Mucosa of descending colon (tissue), 3 donors: ENCODE measurements around the gene ZNF292. TPM values are rescaled to one million over a fixed set of nuclear protein-coding genes. Genes with fewer than 3 reads are reported as not detected.
"Not testable (repeated sequence)": the region's sequence is repeated elsewhere in the genome, so short reads cannot be mapped to it uniquely, and the experiment has no call there.

Experiments used
- ATAC-seq: fragments of 200-7000 bp; cut with Tn5 transposase; one replicate; pipeline ENCODE4 v1.9.1; 2020; ENCODE audit warnings: mild to moderate bottlenecking, moderate library complexity
- DNase-seq, 3 donors: peaks; one replicate each; pipeline ENCODE4 v3.0.0-alpha.2; 2020
- H3K36me3 ChIP-seq: fragments of 200-600 bp; one replicate; pipeline ENCODE4 v1.8.0; 2021; ENCODE audit warnings: low read depth, mild to moderate bottlenecking
- H3K4me1 ChIP-seq: fragments of 200-600 bp; one replicate; pipeline ENCODE4 v1.8.0; 2021; ENCODE audit warnings: low read depth, mild to moderate bottlenecking
- H3K4me3 ChIP-seq: fragments of 200-600 bp; one replicate; pipeline ENCODE4 v1.8.0; 2021; ENCODE audit warnings: mild to moderate bottlenecking
- H3K9me3 ChIP-seq: fragments of 200-600 bp; one replicate; pipeline ENCODE4 v1.8.0; 2021; ENCODE audit warnings: mild to moderate bottlenecking
- intact Hi-C, 2 donors: fragments of 100-400 bp; cut with DNase I in 1 of 2; cut with micrococcal nuclease in 1 of 2; formaldehyde crosslinking; loops; one replicate each; pipeline versions ENCODE4 v1.11.0 to v1.11.1; 2022; cut with DNase I, micrococcal nuclease
- total RNA-seq, 3 donors: library from RNA; stranded (reverse); fragmentation: NEBNext Ultra II Directional in 2 of 3; extraction: Animal tissue kit (Norgen Biotek cat#: 25700) in 2 of 3; gene quantifications; one replicate each; pipeline versions ENCODE4 v1.2.1 to v1.2.4, GENCODE V29; 2021 to 2023
- TF ChIP-seq, protein P1 (sequence below): fragments of 200-600 bp; IDR thresholded peaks from one replicate; pipeline ENCODE4 v1.8.0; 2022; ENCODE audit warnings: antibody characterized with exemption, mild to moderate bottlenecking
- donor health status: DM: no; HTN: no; CAD: no; lungs with moderate emphysema.
- donor health status: DM: no; HTN: no; CAD: no.
- donor health status: DM: no; HTN: yes; CAD: no.

The ZNF292 gene
- total RNA-seq, 3 donors from 2014 or later: 40.9 to 83.2 (median 44.4) TPM

DNA sequence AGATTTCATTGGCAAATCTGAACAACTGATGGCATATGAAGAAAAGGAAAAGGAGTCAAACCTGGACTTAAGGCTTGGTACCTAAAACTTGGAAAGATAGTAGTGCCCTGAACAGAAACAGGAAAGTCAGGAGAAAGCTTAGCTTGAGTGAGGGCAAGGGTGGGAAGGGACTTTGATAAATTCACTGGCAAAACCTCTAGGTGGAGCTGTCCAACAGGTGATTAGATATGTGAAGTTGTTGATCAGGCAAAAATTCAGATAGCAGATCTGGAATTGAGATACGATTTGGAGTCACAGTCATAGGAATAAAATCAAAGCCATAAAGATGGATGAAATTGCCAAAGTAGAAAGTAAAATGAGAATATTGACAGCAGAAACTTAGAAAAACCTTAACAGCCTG, 16.1 kb upstream of the ZNF292 start:
- no peaks in the 10 kb centered on the region for H3K4me1 ChIP-seq
- no peak overlapping the region for H3K4me3 ChIP-seq
- peak in 1 of 3 donors; percentile 68 for DNase-seq
- no peaks in the 10 kb centered on the region for H3K36me3 ChIP-seq
- ATAC-seq: peak; percentile 82
- no peaks in the 10 kb centered on the region for H3K9me3 ChIP-seq
- TF ChIP-seq, protein P1, sequence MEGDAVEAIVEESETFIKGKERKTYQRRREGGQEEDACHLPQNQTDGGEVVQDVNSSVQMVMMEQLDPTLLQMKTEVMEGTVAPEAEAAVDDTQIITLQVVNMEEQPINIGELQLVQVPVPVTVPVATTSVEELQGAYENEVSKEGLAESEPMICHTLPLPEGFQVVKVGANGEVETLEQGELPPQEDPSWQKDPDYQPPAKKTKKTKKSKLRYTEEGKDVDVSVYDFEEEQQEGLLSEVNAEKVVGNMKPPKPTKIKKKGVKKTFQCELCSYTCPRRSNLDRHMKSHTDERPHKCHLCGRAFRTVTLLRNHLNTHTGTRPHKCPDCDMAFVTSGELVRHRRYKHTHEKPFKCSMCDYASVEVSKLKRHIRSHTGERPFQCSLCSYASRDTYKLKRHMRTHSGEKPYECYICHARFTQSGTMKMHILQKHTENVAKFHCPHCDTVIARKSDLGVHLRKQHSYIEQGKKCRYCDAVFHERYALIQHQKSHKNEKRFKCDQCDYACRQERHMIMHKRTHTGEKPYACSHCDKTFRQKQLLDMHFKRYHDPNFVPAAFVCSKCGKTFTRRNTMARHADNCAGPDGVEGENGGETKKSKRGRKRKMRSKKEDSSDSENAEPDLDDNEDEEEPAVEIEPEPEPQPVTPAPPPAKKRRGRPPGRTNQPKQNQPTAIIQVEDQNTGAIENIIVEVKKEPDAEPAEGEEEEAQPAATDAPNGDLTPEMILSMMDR: peak; percentile 61
- intact Hi-C loops: loop anchor here in 1 of 2 donors (5.0 kb wide), 1 partner anchor 98 kb away; no protein-coding TSS in a partner anchor

- not testable (repeated sequence) for H3K4me3 ChIP-seq, H3K4me1 ChIP-seq, H3K36me3 ChIP-seq, DNase-seq, ATAC-seq, H3K9me3 ChIP-seq
- intact Hi-C loops: loop anchor here in 1 of 2 donors (5.0 kb wide), 1 partner anchor 97 kb away; no protein-coding TSS in a partner anchor
Measured at GRCh38 chr6:87139927-87140326, 15.4 kb upstream of the ZNF292 start.

DNA sequence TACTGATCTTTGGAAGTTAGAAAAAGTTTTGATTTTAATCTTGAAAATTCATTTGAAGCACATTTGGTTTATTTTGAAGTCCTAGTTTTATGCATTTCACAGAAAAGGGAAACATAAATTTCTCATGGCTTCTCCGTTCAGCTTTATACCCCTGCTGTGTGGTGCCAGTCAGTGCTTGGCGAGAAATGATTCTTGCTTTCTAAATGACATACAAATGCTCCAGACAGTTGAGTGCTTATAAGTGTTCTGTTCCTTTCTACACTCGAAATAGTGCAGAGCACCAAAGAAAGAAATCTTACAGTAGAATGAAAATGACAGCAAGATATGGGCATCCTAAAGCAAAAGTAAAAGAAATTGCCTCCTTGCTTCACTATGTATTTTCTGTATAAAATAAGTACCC, 9.0 kb upstream of the ZNF292 start:
- DNase-seq: no peak
- H3K4me1 ChIP-seq: no peaks in the 10 kb centered on the region
- intact Hi-C loops: no loop called here
- TF ChIP-seq, protein P1: no peak
- H3K4me3 ChIP-seq: no peak overlapping the region
- H3K36me3 ChIP-seq: no peaks in the 10 kb centered on the region
- ATAC-seq: no peak
- no peaks in the 10 kb centered on the region for H3K9me3 ChIP-seq

- Histone ChIP-seq H3K4me1 (peaks cover 12% of the 10 kb centered on the region), H3K9me3 (no peaks in the 10 kb centered on the region), H3K4me3 (no peak overlapping the region), H3K36me3 (no peaks in the 10 kb centered on the region)
- TF ChIP-seq, protein P1: no peak
- DNase-seq (no peak), ATAC-seq (no peak)
- intact Hi-C loops: no loop called here
Measured at GRCh38 chr6:87150406-87150805, 5.0 kb upstream of the ZNF292 start.

GRCh38 chr6:87151471-87151780, 3.9 kb upstream of the ZNF292 start:
- Histone ChIP-seq H3K4me1 (peaks cover 12% of the 10 kb centered on the region), H3K4me3 (no peak overlapping the region), H3K36me3 (no peaks in the 10 kb centered on the region), H3K9me3 (no peaks in the 10 kb centered on the region)
- TF ChIP-seq, protein P1: no peak
- DNase-seq (no peak), ATAC-seq (no peak)
- intact Hi-C loops: no loop called here

DNA sequence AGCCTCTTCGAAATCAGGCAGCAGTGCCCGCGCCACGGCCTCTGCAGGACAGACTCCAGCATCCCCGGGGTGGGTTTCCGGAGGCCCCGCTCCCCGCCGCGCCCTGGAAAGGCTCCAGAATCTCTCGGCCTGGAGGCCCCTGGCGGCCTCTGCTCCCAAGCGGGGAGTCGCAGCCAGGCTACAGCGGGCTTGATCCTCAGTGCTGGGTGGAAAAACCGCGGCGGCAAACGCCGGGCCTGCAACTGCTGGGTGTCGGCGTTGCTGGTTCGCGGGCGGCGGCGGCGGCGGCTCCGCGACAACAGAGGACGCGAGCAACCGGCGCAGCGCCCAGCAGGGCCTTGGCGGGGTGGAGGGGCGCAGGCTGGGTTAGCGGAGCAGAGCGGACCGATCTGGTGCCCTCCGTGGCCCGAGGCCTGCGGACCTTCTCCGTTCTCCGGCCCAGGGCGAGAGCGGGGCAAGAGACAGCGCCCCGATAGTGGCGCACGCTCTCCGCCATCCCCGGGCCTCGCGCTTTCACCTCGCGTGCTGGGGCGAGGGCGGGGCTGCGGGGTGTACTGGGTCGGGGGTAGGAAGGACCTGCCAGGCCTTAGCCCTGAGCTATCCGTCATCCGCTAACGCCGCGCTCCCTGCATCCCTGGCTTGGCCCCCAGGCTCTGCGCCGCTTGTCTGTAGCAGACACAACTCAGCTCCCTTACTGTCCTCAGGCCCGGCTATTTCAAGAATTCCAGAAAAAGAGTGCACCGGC, 3.4 kb upstream of the ZNF292 start:
- Histone ChIP-seq H3K4me3 (no peak overlapping the region), H3K9me3 (no peaks in the 10 kb centered on the region), H3K4me1 (peaks cover 12% of the 10 kb centered on the region), H3K36me3 (no peaks in the 10 kb centered on the region)
- TF ChIP-seq, protein P1: no peak
- intact Hi-C loops: no loop called here
- peak; percentile 48 to 83 (median 73) for DNase-seq
- ATAC-seq: peak; percentile 40
